Nephron progenitor cell (in vitro differentiated cells): Measurements from ENCODE around the gene TLE3.

ENCODE experiments used
- DNase-seq: peaks from one replicate; pipeline ENCODE4 v3.0.0; 2021
- H3K27ac Mint-ChIP-seq: 2 replicates; pipeline ENCODE4 v1.8.0; 2021; ENCODE audit warnings: mild to moderate bottlenecking, moderate library complexity, mixed read lengths
- H3K27me3 Mint-ChIP-seq: 2 replicates; pipeline ENCODE4 v1.8.0; 2021; ENCODE audit warnings: mild to moderate bottlenecking, low read depth, mixed read lengths; ENCODE audit not compliant: poor library complexity
- H3K36me3 Mint-ChIP-seq: 2 replicates; pipeline ENCODE4 v1.8.0; 2021; ENCODE audit warnings: low read depth, mixed read lengths
- H3K4me1 Mint-ChIP-seq: 2 replicates; pipeline ENCODE4 v1.8.0; 2021; ENCODE audit warnings: mixed read lengths
- H3K4me3 Mint-ChIP-seq: 2 replicates; pipeline ENCODE4 v1.8.0; 2021; ENCODE audit warnings: mild to moderate bottlenecking, moderate library complexity, mixed read lengths
- H3K9me3 Mint-ChIP-seq: 2 replicates; pipeline ENCODE4 v1.8.0; 2021; ENCODE audit warnings: mild to moderate bottlenecking, moderate library complexity, mixed read lengths
- TF ChIP-seq, protein P1 (sequence below): fragments of 200-600 bp; sonication (generic); IDR thresholded peaks from 2 replicates; pipeline ENCODE4 v1.5.0; 2021; ENCODE audit warnings: antibody characterized with exemption

The TLE3 gene

DNA sequence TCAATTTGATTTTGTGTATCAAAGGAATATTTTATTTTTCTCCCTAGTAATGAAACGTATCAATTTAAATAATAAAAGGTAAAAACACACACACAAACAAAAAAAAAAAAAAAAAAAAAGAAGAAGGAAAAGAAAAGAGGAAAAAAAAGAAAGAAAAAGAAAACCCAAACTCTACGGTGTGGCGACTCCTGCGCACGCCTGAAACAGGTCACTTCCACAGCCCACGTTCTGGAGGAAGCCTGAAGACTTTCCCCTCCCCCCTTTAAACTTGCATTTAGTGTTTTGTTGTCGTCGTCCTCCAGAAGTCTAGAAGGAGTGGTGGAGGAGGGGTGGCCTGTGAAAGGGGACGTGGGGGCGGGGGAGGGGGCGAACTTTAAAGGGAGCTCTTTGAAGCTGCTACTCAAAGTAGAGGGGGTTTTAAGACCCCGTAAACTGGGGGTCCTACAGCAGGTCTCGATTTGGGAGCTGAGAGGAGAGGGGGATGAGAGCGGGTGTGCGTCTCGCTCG lies 2.3 kb upstream of the TLE3 start:
- DNase-seq, result no peak
- Mint-ChIP-seq H3K27me3 (peaks cover 28% of the 10 kb centered on the region), H3K36me3 (no peaks in the 10 kb centered on the region), H3K4me3 (peak overlapping the region; percentile 87), H3K4me1 (peaks cover 49% of the 10 kb centered on the region), H3K27ac (peak overlapping the region; percentile 98), H3K9me3 (no peaks in the 10 kb centered on the region)
- TF ChIP-seq, protein P1, sequence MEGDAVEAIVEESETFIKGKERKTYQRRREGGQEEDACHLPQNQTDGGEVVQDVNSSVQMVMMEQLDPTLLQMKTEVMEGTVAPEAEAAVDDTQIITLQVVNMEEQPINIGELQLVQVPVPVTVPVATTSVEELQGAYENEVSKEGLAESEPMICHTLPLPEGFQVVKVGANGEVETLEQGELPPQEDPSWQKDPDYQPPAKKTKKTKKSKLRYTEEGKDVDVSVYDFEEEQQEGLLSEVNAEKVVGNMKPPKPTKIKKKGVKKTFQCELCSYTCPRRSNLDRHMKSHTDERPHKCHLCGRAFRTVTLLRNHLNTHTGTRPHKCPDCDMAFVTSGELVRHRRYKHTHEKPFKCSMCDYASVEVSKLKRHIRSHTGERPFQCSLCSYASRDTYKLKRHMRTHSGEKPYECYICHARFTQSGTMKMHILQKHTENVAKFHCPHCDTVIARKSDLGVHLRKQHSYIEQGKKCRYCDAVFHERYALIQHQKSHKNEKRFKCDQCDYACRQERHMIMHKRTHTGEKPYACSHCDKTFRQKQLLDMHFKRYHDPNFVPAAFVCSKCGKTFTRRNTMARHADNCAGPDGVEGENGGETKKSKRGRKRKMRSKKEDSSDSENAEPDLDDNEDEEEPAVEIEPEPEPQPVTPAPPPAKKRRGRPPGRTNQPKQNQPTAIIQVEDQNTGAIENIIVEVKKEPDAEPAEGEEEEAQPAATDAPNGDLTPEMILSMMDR, result no peak

DNA sequence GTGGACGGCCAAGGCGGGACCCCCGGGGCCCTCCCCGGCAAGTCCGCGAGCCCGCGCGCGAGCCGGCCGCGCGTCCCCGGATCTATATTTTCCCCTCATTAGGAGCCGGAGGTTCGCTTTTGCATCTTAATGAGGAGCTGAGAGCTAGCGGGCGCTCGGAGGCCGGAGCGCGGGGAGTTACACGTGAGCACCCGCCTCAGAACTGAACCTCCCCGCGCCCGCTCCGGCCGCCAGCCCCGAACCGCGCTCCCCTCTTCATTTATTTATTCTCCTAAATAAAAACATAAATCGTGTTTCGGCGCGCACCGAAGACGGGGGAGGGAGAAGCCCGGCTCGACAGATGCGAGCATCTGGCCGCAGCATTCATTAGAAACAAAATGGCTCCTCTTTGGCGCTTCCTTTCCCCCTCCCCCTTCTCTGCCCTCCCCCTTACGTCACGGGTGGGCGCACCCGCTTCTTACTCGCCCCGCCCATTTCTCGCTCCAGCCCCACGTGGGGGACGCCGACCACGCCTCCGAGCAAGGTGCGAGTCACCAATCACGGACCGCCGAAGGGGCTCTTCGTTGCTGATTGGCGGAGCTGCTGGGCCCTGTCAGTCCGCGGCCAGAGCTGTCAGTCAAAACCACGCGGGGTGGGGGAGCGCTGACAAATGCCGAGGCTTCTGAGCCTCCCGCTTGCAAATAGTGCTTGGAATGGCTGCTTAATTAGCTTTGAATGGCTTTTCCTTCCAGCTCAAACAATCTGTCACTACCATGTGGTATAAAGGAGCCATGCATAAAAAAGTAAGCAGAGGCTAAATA lies 1.6 kb upstream of the TLE3 start:
- TF ChIP-seq, protein P1, result no peak
- Mint-ChIP-seq H3K9me3 (no peaks in the 10 kb centered on the region), H3K4me3 (peak overlapping the region; percentile 99), H3K27me3 (peaks cover 26% of the 10 kb centered on the region), H3K27ac (peak overlapping the region; percentile 98), H3K4me1 (peaks cover 55% of the 10 kb centered on the region), H3K36me3 (no peaks in the 10 kb centered on the region)
- peak; percentile 100 for DNase-seq

DNA sequence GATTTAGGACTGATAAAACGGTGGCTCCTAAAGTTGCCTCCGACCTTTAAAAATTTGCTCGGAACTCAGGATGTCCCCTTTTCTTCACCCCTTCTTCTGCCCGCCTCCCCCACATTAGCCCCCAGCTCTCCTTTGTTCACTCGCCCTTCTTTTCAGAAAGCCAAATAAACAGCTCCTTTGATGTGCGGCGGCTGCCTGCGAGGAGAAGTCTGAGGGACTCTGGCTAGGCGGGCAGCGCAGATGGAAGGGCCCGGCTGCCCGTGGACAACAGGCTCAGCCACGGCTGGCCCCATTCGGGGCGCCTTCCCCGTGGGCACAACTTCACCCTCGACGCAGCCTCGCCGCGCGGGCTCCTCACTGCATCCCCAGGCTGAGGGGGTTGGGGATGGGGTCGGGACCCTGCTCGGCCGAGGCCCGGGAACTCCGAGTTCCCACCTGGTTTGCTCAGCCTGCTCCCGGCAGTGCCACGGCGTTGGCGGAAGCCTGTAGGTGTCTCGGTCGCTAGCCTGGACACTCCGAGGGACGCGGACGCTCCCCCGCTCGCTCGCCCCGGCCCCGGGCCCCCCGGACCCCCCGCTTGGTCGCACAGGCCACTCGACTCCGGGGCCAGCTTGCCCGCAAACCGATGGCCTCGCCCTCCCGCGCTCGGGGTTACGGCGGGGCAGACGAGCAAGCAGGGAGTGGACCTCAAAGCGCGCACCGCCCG lies 897 bp upstream of the TLE3 start:
- H3K9me3 Mint-ChIP-seq, result no peaks in the 10 kb centered on the region
- H3K4me1 Mint-ChIP-seq, result peaks cover 62% of the 10 kb centered on the region
- H3K27me3 Mint-ChIP-seq, result peaks cover 25% of the 10 kb centered on the region
- no peaks in the 10 kb centered on the region for H3K36me3 Mint-ChIP-seq
- peak overlapping the region; percentile 99 for H3K4me3 Mint-ChIP-seq
- peak; percentile 67 for DNase-seq
- peak overlapping the region; percentile 100 for H3K27ac Mint-ChIP-seq
- TF ChIP-seq, protein P1, result no peak

DNA sequence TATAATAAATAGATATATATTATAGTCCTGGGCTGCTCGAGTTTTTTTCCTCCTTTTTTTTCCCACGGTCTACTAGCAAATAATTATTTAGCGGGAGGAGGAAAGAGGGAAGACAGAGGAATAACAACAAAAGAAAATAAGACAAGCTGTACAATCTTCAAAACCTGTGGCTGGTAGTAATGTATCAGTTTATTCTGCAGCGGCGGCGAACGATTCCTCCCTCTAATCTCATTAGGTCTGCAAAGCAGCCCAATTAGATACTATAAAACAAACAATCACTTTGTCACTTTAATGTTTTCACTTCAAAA lies 390 bp upstream of the TLE3 start:
- H3K4me3 Mint-ChIP-seq, result peak overlapping the region; percentile 99
- DNase-seq, result no peak
- TF ChIP-seq, protein P1, result no peak
- H3K9me3 Mint-ChIP-seq, result no peaks in the 10 kb centered on the region
- peaks cover 20% of the 10 kb centered on the region for H3K27me3 Mint-ChIP-seq
- H3K4me1 Mint-ChIP-seq, result peaks cover 62% of the 10 kb centered on the region
- no peaks in the 10 kb centered on the region for H3K36me3 Mint-ChIP-seq
- peak overlapping the region; percentile 100 for H3K27ac Mint-ChIP-seq

DNA sequence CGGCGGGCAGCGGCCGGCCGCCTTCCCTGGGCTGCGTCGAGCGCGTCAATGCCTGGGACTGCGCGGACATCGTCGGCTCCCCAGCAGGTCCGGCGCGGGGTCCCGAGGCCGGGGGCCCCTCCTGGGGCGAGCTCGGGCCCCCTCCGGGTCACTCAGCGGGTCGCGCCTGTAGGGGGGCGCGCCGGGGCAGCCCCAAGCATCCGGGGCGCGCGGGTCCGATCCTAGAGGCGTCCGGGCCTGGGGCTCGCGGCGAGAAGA lies 725 bp downstream of the TLE3 start:
- no peaks in the 10 kb centered on the region for H3K9me3 Mint-ChIP-seq
- H3K4me1 Mint-ChIP-seq, result peaks cover 62% of the 10 kb centered on the region
- H3K27ac Mint-ChIP-seq, result no peak overlapping the region

More for the DNA sequence above, 725 bp downstream of the TLE3 start:
- TF ChIP-seq, protein P1, result no peak
- H3K4me3 Mint-ChIP-seq, result peak overlapping the region; percentile 99
- peaks cover 7% of the 10 kb centered on the region for H3K36me3 Mint-ChIP-seq
- DNase-seq, result no peak
- H3K27me3 Mint-ChIP-seq, result peaks cover 11% of the 10 kb centered on the region
